Renal cortical epithelial cell (primary cell): ENCODE measurements around the gene GADD45GIP1. TPM values are rescaled to one million over a fixed set of nuclear protein-coding genes. Genes with fewer than 3 reads are reported as not detected.
"Not testable (repeated sequence)": the region's sequence is repeated elsewhere in the genome, so short reads cannot be mapped to it uniquely, and the experiment has no call there.

Source experiments
- DNase-seq: peaks from one replicate; pipeline ENCODE4 v3.0.0-alpha.2; 2011; ENCODE audit warnings: low read depth
- total RNA-seq: library from RNA; depleted of rRNA; stranded (reverse); fragments of >200 nt; gene quantifications from 2 replicates; pipeline ENCODE4 v1.2.3, GENCODE V29; 2014

GADD45GIP1 gene
- total RNA-seq, 1 donor from 2014 or later, result 10.3 TPM

- DNase-seq, result no peak
These were observed 30.8 kb upstream of the GADD45GIP1 start for GRCh38 chr19:12987781-12988180.

GRCh38 chr19:12987190-12987589 is 30.2 kb upstream of the GADD45GIP1 start:
- DNase-seq, result no peak

- no peak for DNase-seq
These were observed 29.7 kb upstream of the GADD45GIP1 start for GRCh38 chr19:12986726-12987125.

- DNase-seq, result peak; percentile 13
These were observed 28.2 kb upstream of the GADD45GIP1 start for GRCh38 chr19:12985049-12985776.

- DNase-seq, result no peak
These were observed 27.6 kb upstream of the GADD45GIP1 start for GRCh38 chr19:12984683-12985048.

GRCh38 chr19:12984143-12984627 is 27.2 kb upstream of the GADD45GIP1 start:
- DNase-seq, result no peak

- peak; percentile 9 for DNase-seq
These were observed 26.6 kb upstream of the GADD45GIP1 start for GRCh38 chr19:12983542-12984142.

- DNase-seq, result no peak
These were observed 26.1 kb upstream of the GADD45GIP1 start for GRCh38 chr19:12983091-12983490.

- no peak for DNase-seq
These were observed 25.6 kb upstream of the GADD45GIP1 start for GRCh38 chr19:12982648-12983047.

GRCh38 chr19:12979974-12980373 is 23.0 kb upstream of the GADD45GIP1 start:
- DNase-seq, result no peak

- DNase-seq, result not testable (repeated sequence)
These were observed 19.1 kb upstream of the GADD45GIP1 start for GRCh38 chr19:12976109-12976508.

GRCh38 chr19:12975221-12975741 is 18.3 kb upstream of the GADD45GIP1 start:
- no peak for DNase-seq

GRCh38 chr19:12974301-12975220 is 17.5 kb upstream of the GADD45GIP1 start:
- no peak for DNase-seq

GRCh38 chr19:12973236-12973635 is 16.2 kb upstream of the GADD45GIP1 start:
- no peak for DNase-seq

- DNase-seq, result no peak
These were observed 13.2 kb upstream of the GADD45GIP1 start for GRCh38 chr19:12970070-12970820.

GRCh38 chr19:12969292-12969988 is 12.4 kb upstream of the GADD45GIP1 start, which contains the start of gene DAND5:
Gene DAND5 (plus strand): TSS chr19:12969576. CDS start chr19:12969661, 85 bp downstream.
- no peak for DNase-seq

GRCh38 chr19:12967907-12968306 is 10.9 kb upstream of the GADD45GIP1 start:
- no peak for DNase-seq

- no peak for DNase-seq
These were observed 8.8 kb upstream of the GADD45GIP1 start for GRCh38 chr19:12965812-12966135.

- DNase-seq, result no peak
These were observed 8.2 kb upstream of the GADD45GIP1 start for GRCh38 chr19:12965017-12965811.

- DNase-seq, result no peak
These were observed 2.5 kb upstream of the GADD45GIP1 start for GRCh38 chr19:12959481-12959880.
